A549 (cell line): ENCODE results near the gene E2F7. TPM values are rescaled to one million over a fixed set of nuclear protein-coding genes. Genes with fewer than 3 reads are reported as not detected.

Experiments
- ATAC-seq, 2 experiments: fragments of 200-7000 bp in 1 of 2; fragments of >200 bp in 1 of 2; cut with Nextera tagmentation in 1 of 2; cut with Tn5 transposase in 1 of 2; 3 replicates each; pipeline versions ENCODE4 v1.8.0 to v1.9.1; 2018 to 2020; ENCODE audit warnings: mild to moderate bottlenecking in 1 of 2, moderate library complexity in 1 of 2
- CTCF ChIA-PET: fragments of 300-600 bp; sonication (Branson Sonifier 250); formaldehyde crosslinking; extraction: SDS; loops from one replicate; lab custom pipeline; 2021; ENCODE audit warnings: antibody characterized with exemption, inconsistent platforms; lab: Yijun Ruan, JAX
- POLR2A ChIA-PET: fragments of 350-600 bp; formaldehyde crosslinking; extraction: SDS; loops from one replicate; lab custom pipeline; 2021; ENCODE audit warnings: antibody characterized with exemption, inconsistent platforms; lab: Yijun Ruan, JAX
- DNase-seq, 2 experiments: peaks; one replicate each; pipeline versions ENCODE4 v3.0.0 to v3.0.0-alpha.2; 2011 to 2016; ENCODE audit warnings: low read depth in 1 of 2, low spot score in 1 of 2
- FAIRE-seq: peaks from 2 replicates; lab custom pipeline; 2011; peaks lifted over from hg19 to GRCh38; lab: Jason Lieb, UNC
- H3K27ac ChIP-seq, 2 experiments: fragments of >200 bp; sonication (Bioruptor Twin); formaldehyde crosslinking; 3 replicates each; pipeline ENCODE4 v1.5.1; 2016 to 2017
- H3K4me1 ChIP-seq: fragments of >200 bp; sonication (Bioruptor Twin); formaldehyde crosslinking; 3 replicates; pipeline ENCODE4 v1.6.1; 2016
- H3K4me2 ChIP-seq: fragments of >200 bp; sonication (Bioruptor Twin); formaldehyde crosslinking; 3 replicates; pipeline ENCODE4 v1.6.1; 2016
- H3K4me3 ChIP-seq: fragments of >200 bp; sonication (Bioruptor Twin); formaldehyde crosslinking; 3 replicates; pipeline ENCODE4 v1.5.1; 2016
- H3K9me3 ChIP-seq: fragments of >200 bp; sonication (Bioruptor Twin); formaldehyde crosslinking; 3 replicates; pipeline ENCODE4 v1.6.1; 2016
- CHD4 ChIP-seq: fragments of 200-600 bp; sonication (generic); IDR thresholded peaks from 2 replicates; pipeline ENCODE4 v1.6.1; 2016; ENCODE audit warnings: antibody characterized with exemption, mild to moderate bottlenecking, borderline replicate concordance
- ESRRA ChIP-seq: fragments of 150-350 bp; IDR thresholded peaks from 2 replicates; pipeline ENCODE4 v1.6.1; 2014; ENCODE audit warnings: mild to moderate bottlenecking, low read length, borderline replicate concordance
- FOSB ChIP-seq: fragments of 250-450 bp; sonication (Bioruptor Pico); IDR thresholded peaks from 2 replicates; pipeline ENCODE4 v1.5.0; 2020; ENCODE audit warnings: mild to moderate bottlenecking, moderate library complexity
- FOSL2 ChIP-seq, 2 experiments: fragments of 450-650 bp in 1 of 2; fragments of >200 bp in 1 of 2; sonication (Bioruptor Twin) in 1 of 2; formaldehyde crosslinking; IDR thresholded peaks; 2 replicates each; pipeline versions ENCODE4 v1.5.0 to v1.6.1; 2016 to 2020; ENCODE audit warnings: mild to moderate bottlenecking in 1 of 2, moderate library complexity in 1 of 2
- HEYL ChIP-seq: fragments of 250-450 bp; sonication (Bioruptor Pico); IDR thresholded peaks from 2 replicates; pipeline ENCODE4 v1.8.0; 2021; ENCODE audit warnings: mild to moderate bottlenecking, moderate library complexity
- KDM1A ChIP-seq: fragments of 200-600 bp; sonication (generic); IDR thresholded peaks from 2 replicates; pipeline ENCODE4 v1.6.1; 2016; ENCODE audit warnings: low read depth, mild to moderate bottlenecking
- KDM5A ChIP-seq: fragments of 200-600 bp; sonication (generic); IDR thresholded peaks from 2 replicates; pipeline ENCODE4 v1.6.1; 2016; ENCODE audit warnings: antibody characterized with exemption, mild to moderate bottlenecking
- NR3C1 ChIP-seq: fragments of >200 bp; sonication (Bioruptor Twin); formaldehyde crosslinking; IDR thresholded peaks from 3 replicates; pipeline ENCODE4 v1.6.1; 2017
- POLR2AphosphoS2 ChIP-seq: conservative IDR thresholded peaks from 2 replicates; pipeline ENCODE4 v1.6.1; 2012; ENCODE audit warnings: low read length, improper control_type of control experiment, inconsistent platforms
- SMC3 ChIP-seq: fragments of >200 bp; sonication (Bioruptor Twin); formaldehyde crosslinking; IDR thresholded peaks from 3 replicates; pipeline ENCODE4 v1.6.1; 2018; ENCODE audit warnings: inconsistent platforms
- ZSCAN20 ChIP-seq: fragments of 250-450 bp; sonication (Bioruptor Pico); IDR thresholded peaks from 2 replicates; pipeline ENCODE4 v1.8.0; 2022; ENCODE audit warnings: mild to moderate bottlenecking, moderate library complexity
- WGBS: methylation state at CpG from one replicate; pipeline ENCODE4 v1.1.6; 2017; ENCODE audit errors: missing lambda C conversion rate; 5-methylcytosine and 5-hydroxymethylcytosine counted together
- polyA plus RNA-seq, 4 experiments: library from polyadenylated mRNA; depleted of rRNA in 3 of 4; stranded (reverse); fragments of >200 nt; fragmentation: RNase III in 1 of 4; extraction: RNeasy Plus Mini Kit Qiagen cat#74134 plus additional on column Dnase treatment in 1 of 4; gene quantifications; 2 replicates in 3 of 4; 3 replicates in 1 of 4; pipeline ENCODE4 v1.2.3, GENCODE V29; 2011 to 2017
- TF ChIP-seq, protein P1 (sequence below): fragments of >200 bp; sonication (Bioruptor Twin); formaldehyde crosslinking; IDR thresholded peaks from 2 replicates; pipeline ENCODE4 v1.6.1; 2016
- TF ChIP-seq, protein P2 (sequence below): fragments of >200 bp; sonication (Bioruptor Twin); formaldehyde crosslinking; IDR thresholded peaks from 3 replicates; pipeline ENCODE4 v1.5.1; 2016
- TF ChIP-seq, protein P3 (sequence below): fragments of 150-350 bp; IDR thresholded peaks from 2 replicates; pipeline ENCODE4 v1.6.1; 2014; ENCODE audit warnings: low read depth, mild to moderate bottlenecking, low read length
- TF ChIP-seq, protein P4 (sequence below): fragments of 250-450 bp; sonication (Bioruptor Pico); IDR thresholded peaks from 2 replicates; pipeline ENCODE4 v1.5.0; 2021; ENCODE audit warnings: mild to moderate bottlenecking, moderate library complexity, borderline replicate concordance
- TF ChIP-seq, protein P5 (sequence below): IDR thresholded peaks from 2 replicates; pipeline ENCODE4 v1.6.1; 2012
- TF ChIP-seq, protein P6 (sequence below): fragments of >200 bp; sonication (Bioruptor Twin); formaldehyde crosslinking; IDR thresholded peaks from 3 replicates; pipeline ENCODE4 v1.6.1; 2016
- TF ChIP-seq, protein P7 (sequence below): fragments of 200-600 bp; sonication (generic); IDR thresholded peaks from 2 replicates; pipeline ENCODE4 v1.6.1; 2016; ENCODE audit warnings: antibody characterized with exemption, mild to moderate bottlenecking, moderate library complexity

E2F7 gene
- polyA plus RNA-seq, 2 of the 4 experiments (the other 2 are of a cell fraction) = 5.0 to 12.2 TPM

DNA sequence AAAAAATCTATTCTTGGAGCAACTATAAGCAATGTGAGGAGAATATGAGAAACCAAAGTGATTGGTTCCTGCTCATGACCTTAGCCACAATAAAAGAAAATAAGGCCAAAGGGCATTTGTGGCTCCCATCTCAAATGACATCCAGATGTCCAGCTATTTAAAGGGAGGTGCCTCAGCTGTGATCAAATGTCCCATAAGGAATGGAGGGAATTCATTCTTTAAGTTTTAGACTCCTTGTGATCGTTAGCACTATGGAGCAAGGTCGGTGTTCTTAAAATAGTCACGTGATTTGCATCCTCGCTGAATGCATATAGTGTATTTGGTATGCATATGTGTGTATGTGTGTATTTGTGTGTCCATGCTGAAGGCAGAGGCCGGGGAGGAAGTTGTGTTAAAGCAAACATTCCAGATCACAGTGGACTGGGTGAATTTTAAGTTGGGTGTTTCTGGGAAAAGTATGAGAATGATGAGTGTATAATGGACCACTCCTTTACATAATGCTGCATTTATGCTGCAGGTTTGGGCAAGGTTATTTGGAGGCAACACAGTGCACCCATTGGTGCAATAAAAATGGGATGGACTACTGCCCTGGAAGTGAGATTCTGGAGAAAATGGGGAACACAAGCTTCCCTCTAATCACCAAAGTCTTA, 5.6 kb upstream of the E2F7 start:
- ChIA-PET POLR2A (no interaction called here), CTCF (interaction anchor here (0.6 kb wide), 1 partner anchor 22 kb away, joined by 3 read pairs; no protein-coding TSS in a partner anchor)
- no peak for FAIRE-seq
- H3K4me2 ChIP-seq = no peak overlapping the region
- H3K4me1 ChIP-seq = peaks cover 4% of the 10 kb centered on the region; the same call in 2 of the 3 replicates
- no peak overlapping the region for H3K27ac ChIP-seq
- H3K9me3 ChIP-seq = 0 out of 3 replicates have a peak, but pooled peaks cover 2% of the 10 kb centered on the region
- WGBS = 35% methylated on average over 5 of the region's 5 CpGs
- ATAC-seq = no peak
- DNase-seq = no peak
- no peak overlapping the region for H3K4me3 ChIP-seq
- TF ChIP-seq HEYL (no peak), FOSL2 (IDR thresholded peaks at IDR 0.05) (no peak), FOSL2 (CRISPR knock-in tag; IDR thresholded peaks at IDR 0.05) (no peak), KDM1A (no peak), ESRRA (no peak), CHD4 (no peak)
- TF ChIP-seq, protein P1, sequence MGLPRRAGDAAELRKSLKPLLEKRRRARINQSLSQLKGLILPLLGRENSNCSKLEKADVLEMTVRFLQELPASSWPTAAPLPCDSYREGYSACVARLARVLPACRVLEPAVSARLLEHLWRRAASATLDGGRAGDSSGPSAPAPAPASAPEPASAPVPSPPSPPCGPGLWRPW = no peak
- TF ChIP-seq, protein P2, sequence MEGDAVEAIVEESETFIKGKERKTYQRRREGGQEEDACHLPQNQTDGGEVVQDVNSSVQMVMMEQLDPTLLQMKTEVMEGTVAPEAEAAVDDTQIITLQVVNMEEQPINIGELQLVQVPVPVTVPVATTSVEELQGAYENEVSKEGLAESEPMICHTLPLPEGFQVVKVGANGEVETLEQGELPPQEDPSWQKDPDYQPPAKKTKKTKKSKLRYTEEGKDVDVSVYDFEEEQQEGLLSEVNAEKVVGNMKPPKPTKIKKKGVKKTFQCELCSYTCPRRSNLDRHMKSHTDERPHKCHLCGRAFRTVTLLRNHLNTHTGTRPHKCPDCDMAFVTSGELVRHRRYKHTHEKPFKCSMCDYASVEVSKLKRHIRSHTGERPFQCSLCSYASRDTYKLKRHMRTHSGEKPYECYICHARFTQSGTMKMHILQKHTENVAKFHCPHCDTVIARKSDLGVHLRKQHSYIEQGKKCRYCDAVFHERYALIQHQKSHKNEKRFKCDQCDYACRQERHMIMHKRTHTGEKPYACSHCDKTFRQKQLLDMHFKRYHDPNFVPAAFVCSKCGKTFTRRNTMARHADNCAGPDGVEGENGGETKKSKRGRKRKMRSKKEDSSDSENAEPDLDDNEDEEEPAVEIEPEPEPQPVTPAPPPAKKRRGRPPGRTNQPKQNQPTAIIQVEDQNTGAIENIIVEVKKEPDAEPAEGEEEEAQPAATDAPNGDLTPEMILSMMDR = no peak

DNA sequence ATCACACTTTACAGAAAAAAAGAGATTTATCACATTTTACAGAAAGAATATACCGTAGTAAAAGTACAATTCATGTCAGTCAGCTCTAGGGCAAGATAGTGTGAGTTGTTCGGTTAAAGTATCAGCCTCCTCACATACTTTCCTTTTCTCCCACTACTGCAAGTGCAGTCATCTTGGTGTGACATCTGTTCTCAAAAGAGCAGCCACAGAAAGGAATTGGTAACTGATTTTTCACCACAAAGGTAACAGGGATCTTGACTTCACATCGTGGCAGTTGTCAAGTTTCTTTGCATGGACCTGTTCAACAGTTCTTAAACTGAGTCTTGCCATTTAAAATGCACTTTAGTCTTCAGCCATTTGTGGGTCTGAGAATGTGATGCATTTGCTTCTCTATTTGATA, 5.0 kb upstream of the E2F7 start:
- H3K4me1 ChIP-seq = peaks cover 4% of the 10 kb centered on the region; the same call in 2 of the 3 replicates
- 38% methylated on average over 3 of the region's 3 CpGs for WGBS
- TF ChIP-seq ZSCAN20 (no peak), NR3C1 (no peak), POLR2AphosphoS2 (no peak), FOSB (CRISPR knock-in tag) (no peak), CHD4 (no peak), KDM5A (no peak), SMC3 (no peak)
- TF ChIP-seq, protein P3, sequence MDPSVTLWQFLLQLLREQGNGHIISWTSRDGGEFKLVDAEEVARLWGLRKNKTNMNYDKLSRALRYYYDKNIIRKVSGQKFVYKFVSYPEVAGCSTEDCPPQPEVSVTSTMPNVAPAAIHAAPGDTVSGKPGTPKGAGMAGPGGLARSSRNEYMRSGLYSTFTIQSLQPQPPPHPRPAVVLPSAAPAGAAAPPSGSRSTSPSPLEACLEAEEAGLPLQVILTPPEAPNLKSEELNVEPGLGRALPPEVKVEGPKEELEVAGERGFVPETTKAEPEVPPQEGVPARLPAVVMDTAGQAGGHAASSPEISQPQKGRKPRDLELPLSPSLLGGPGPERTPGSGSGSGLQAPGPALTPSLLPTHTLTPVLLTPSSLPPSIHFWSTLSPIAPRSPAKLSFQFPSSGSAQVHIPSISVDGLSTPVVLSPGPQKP = no peak
- TF ChIP-seq, protein P4, sequence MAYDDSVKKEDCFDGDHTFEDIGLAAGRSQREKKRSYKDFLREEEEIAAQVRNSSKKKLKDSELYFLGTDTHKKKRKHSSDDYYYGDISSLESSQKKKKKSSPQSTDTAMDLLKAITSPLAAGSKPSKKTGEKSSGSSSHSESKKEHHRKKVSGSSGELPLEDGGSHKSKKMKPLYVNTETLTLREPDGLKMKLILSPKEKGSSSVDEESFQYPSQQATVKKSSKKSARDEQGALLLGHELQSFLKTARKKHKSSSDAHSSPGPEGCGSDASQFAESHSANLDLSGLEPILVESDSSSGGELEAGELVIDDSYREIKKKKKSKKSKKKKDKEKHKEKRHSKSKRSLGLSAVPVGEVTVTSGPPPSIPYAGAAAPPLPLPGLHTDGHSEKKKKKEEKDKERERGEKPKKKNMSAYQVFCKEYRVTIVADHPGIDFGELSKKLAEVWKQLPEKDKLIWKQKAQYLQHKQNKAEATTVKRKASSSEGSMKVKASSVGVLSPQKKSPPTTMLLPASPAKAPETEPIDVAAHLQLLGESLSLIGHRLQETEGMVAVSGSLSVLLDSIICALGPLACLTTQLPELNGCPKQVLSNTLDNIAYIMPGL (CRISPR knock-in tag) = no peak
- TF ChIP-seq, protein P5, sequence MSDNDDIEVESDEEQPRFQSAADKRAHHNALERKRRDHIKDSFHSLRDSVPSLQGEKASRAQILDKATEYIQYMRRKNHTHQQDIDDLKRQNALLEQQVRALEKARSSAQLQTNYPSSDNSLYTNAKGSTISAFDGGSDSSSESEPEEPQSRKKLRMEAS = no peak
- TF ChIP-seq, protein P6, sequence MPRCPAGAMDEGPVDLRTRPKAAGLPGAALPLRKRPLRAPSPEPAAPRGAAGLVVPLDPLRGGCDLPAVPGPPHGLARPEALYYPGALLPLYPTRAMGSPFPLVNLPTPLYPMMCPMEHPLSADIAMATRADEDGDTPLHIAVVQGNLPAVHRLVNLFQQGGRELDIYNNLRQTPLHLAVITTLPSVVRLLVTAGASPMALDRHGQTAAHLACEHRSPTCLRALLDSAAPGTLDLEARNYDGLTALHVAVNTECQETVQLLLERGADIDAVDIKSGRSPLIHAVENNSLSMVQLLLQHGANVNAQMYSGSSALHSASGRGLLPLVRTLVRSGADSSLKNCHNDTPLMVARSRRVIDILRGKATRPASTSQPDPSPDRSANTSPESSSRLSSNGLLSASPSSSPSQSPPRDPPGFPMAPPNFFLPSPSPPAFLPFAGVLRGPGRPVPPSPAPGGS = no peak
- TF ChIP-seq, protein P7, sequence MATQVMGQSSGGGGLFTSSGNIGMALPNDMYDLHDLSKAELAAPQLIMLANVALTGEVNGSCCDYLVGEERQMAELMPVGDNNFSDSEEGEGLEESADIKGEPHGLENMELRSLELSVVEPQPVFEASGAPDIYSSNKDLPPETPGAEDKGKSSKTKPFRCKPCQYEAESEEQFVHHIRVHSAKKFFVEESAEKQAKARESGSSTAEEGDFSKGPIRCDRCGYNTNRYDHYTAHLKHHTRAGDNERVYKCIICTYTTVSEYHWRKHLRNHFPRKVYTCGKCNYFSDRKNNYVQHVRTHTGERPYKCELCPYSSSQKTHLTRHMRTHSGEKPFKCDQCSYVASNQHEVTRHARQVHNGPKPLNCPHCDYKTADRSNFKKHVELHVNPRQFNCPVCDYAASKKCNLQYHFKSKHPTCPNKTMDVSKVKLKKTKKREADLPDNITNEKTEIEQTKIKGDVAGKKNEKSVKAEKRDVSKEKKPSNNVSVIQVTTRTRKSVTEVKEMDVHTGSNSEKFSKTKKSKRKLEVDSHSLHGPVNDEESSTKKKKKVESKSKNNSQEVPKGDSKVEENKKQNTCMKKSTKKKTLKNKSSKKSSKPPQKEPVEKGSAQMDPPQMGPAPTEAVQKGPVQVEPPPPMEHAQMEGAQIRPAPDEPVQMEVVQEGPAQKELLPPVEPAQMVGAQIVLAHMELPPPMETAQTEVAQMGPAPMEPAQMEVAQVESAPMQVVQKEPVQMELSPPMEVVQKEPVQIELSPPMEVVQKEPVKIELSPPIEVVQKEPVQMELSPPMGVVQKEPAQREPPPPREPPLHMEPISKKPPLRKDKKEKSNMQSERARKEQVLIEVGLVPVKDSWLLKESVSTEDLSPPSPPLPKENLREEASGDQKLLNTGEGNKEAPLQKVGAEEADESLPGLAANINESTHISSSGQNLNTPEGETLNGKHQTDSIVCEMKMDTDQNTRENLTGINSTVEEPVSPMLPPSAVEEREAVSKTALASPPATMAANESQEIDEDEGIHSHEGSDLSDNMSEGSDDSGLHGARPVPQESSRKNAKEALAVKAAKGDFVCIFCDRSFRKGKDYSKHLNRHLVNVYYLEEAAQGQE = no peak
- TF ChIP-seq, all 56 proteins: peak for 0
- Histone ChIP-seq H3K27ac (no peak overlapping the region), H3K4me3 (no peak overlapping the region), H3K9me3 (0 out of 3 replicates have a peak, but pooled peaks cover 2% of the 10 kb centered on the region), H3K4me2 (no peak overlapping the region)
- ChIA-PET CTCF (no interaction called here), POLR2A (no interaction called here)
- DNase-seq (no peak), FAIRE-seq (no peak), ATAC-seq (no peak)
